IgD-negative memory B cell (primary cell): Measurements from ENCODE around the gene EHD3. TPM values are rescaled to one million over a fixed set of nuclear protein-coding genes. Genes with fewer than 3 reads are reported as not detected.
"Not testable (repeated sequence)": the region's sequence is repeated elsewhere in the genome, so short reads cannot be mapped to it uniquely, and the experiment has no call there.

Source experiments
- H3K27ac Mint-ChIP-seq, 3 donors: one replicate each; pipeline ENCODE4 v1.8.0; 2020 to 2022; ENCODE audit warnings: mild to moderate bottlenecking in 3 of 3, mixed read lengths in 3 of 3, moderate library complexity in 1 of 3
- H3K27me3 Mint-ChIP-seq: one replicate; pipeline ENCODE4 v1.8.0; 2021; ENCODE audit warnings: mixed read lengths
- H3K36me3 Mint-ChIP-seq: one replicate; pipeline ENCODE4 v1.8.0; 2020; ENCODE audit warnings: mild to moderate bottlenecking, mixed read lengths
- H3K4me1 Mint-ChIP-seq, 3 donors: one replicate each; pipeline ENCODE4 v1.8.0; 2020 to 2022; ENCODE audit warnings: mixed read lengths in 3 of 3, mild to moderate bottlenecking in 1 of 3
- H3K4me3 Mint-ChIP-seq, 4 donors: one replicate each; pipeline ENCODE4 v1.8.0; 2020 to 2022; ENCODE audit warnings: mild to moderate bottlenecking in 4 of 4, mixed read lengths in 4 of 4, moderate library complexity in 3 of 4
- H3K9me3 Mint-ChIP-seq, 3 donors: one replicate each; pipeline ENCODE4 v1.8.0; 2020 to 2021; ENCODE audit warnings: mixed read lengths in 3 of 3, mild to moderate bottlenecking in 1 of 3
- polyA plus RNA-seq: library from polyadenylated mRNA; unstranded; fragments of 300-500 nt; fragmentation: Illumina TruSeq; gene quantifications from one replicate; pipeline ENCODE4 v1.2.3, GENCODE V29; 2021

The EHD3 gene
- polyA plus RNA-seq, 1 donor from 2014 or later = 31.8 TPM

GRCh38 chr2:31267437-31268120, 33.6 kb downstream of the EHD3 start:
- Mint-ChIP-seq H3K27ac (peak overlapping the region in 1 of 3 donors; percentile 84), H3K4me3 (no peak overlapping the region), H3K4me1 (peaks cover 17 to 28% (median 21%) of the 10 kb centered on the region in 3 donors), H3K27me3 (no peaks in the 10 kb centered on the region), H3K36me3 (peaks cover 3% of the 10 kb centered on the region), H3K9me3 (no peaks in the 10 kb centered on the region)

- Mint-ChIP-seq H3K36me3 (peaks cover 3% of the 10 kb centered on the region), H3K27me3 (no peaks in the 10 kb centered on the region), H3K27ac (peak overlapping the region in 1 of 3 donors; percentile 84), H3K9me3 (no peaks in the 10 kb centered on the region), H3K4me3 (no peak overlapping the region), H3K4me1 (peaks cover 17 to 23% (median 21%) of the 10 kb centered on the region in 3 donors)
Observed at GRCh38 chr2:31268344-31268743, 34.4 kb downstream of the EHD3 start.

GRCh38 chr2:31269087-31269486, 35.1 kb downstream of the EHD3 start:
- H3K9me3 Mint-ChIP-seq = no peaks in the 10 kb centered on the region
- H3K36me3 Mint-ChIP-seq = peaks cover 3% of the 10 kb centered on the region
- peak overlapping the region in 1 of 4 donors; percentile 52 for H3K4me3 Mint-ChIP-seq
- H3K4me1 Mint-ChIP-seq = peaks cover 17 to 23% (median 21%) of the 10 kb centered on the region in 3 donors
- H3K27me3 Mint-ChIP-seq = no peaks in the 10 kb centered on the region
- peak overlapping the region; percentile 39 to 66 (median 46) for H3K27ac Mint-ChIP-seq

GRCh38 chr2:31270131-31270530, 36.2 kb downstream of the EHD3 start:
- H3K36me3 Mint-ChIP-seq = peaks cover 3% of the 10 kb centered on the region
- peak overlapping the region in 1 of 4 donors; percentile 59 for H3K4me3 Mint-ChIP-seq
- H3K27ac Mint-ChIP-seq = peak overlapping the region in 1 of 3 donors; percentile 2
- H3K27me3 Mint-ChIP-seq = no peaks in the 10 kb centered on the region
- H3K9me3 Mint-ChIP-seq = no peaks in the 10 kb centered on the region
- H3K4me1 Mint-ChIP-seq = peaks cover 18 to 23% (median 21%) of the 10 kb centered on the region in 3 donors

GRCh38 chr2:31270822-31271231, 36.9 kb downstream of the EHD3 start:
- Mint-ChIP-seq H3K27ac (no peak overlapping the region), H3K4me3 (no peak overlapping the region), H3K36me3 (peaks cover 3% of the 10 kb centered on the region), H3K27me3 (peaks cover 3% of the 10 kb centered on the region), H3K9me3 (no peaks in the 10 kb centered on the region), H3K4me1 (peaks cover 18 to 23% (median 21%) of the 10 kb centered on the region in 3 donors)

- H3K36me3 Mint-ChIP-seq = peaks cover 3% of the 10 kb centered on the region
- H3K4me3 Mint-ChIP-seq = no peak overlapping the region
- peaks cover 18 to 22% (median 21%) of the 10 kb centered on the region in 3 donors for H3K4me1 Mint-ChIP-seq
- H3K27me3 Mint-ChIP-seq = peaks cover 4% of the 10 kb centered on the region
- H3K9me3 Mint-ChIP-seq = no peaks in the 10 kb centered on the region
- no peak overlapping the region for H3K27ac Mint-ChIP-seq
Observed at GRCh38 chr2:31271851-31272267, 37.9 kb downstream of the EHD3 start.

- peaks cover 15 to 20% (median 19%) of the 10 kb centered on the region in 3 donors for H3K4me1 Mint-ChIP-seq
- peak overlapping the region in 1 of 3 donors; percentile 35 for H3K27ac Mint-ChIP-seq
- H3K27me3 Mint-ChIP-seq = peaks cover 4% of the 10 kb centered on the region
- no peaks in the 10 kb centered on the region for H3K9me3 Mint-ChIP-seq
- H3K36me3 Mint-ChIP-seq = no peaks in the 10 kb centered on the region
- no peak overlapping the region for H3K4me3 Mint-ChIP-seq
Observed at GRCh38 chr2:31274401-31275075, 40.6 kb downstream of the EHD3 start.

- H3K27ac Mint-ChIP-seq = no peak overlapping the region
- peaks cover 4 to 9% (median 7%) of the 10 kb centered on the region in 3 donors for H3K4me1 Mint-ChIP-seq
- peaks cover under 1% of the 10 kb centered on the region for H3K36me3 Mint-ChIP-seq
- no peaks in the 10 kb centered on the region for H3K9me3 Mint-ChIP-seq
- no peak overlapping the region for H3K4me3 Mint-ChIP-seq
- H3K27me3 Mint-ChIP-seq = peaks cover 4% of the 10 kb centered on the region
Observed at GRCh38 chr2:31275976-31276375, 42.0 kb downstream of the EHD3 start.

- H3K4me3 Mint-ChIP-seq = no peak overlapping the region
- peaks cover 4 to 10% (median 8%) of the 10 kb centered on the region in 3 donors for H3K4me1 Mint-ChIP-seq
- peaks cover 3% of the 10 kb centered on the region for H3K36me3 Mint-ChIP-seq
- peaks cover 4% of the 10 kb centered on the region for H3K27me3 Mint-ChIP-seq
- no peak overlapping the region for H3K27ac Mint-ChIP-seq
- H3K9me3 Mint-ChIP-seq = no peaks in the 10 kb centered on the region
Observed at GRCh38 chr2:31277621-31278020, 43.7 kb downstream of the EHD3 start.

- H3K27me3 Mint-ChIP-seq = no peaks in the 10 kb centered on the region
- peaks cover 6% of the 10 kb centered on the region for H3K36me3 Mint-ChIP-seq
- peaks cover 12 to 20% (median 16%) of the 10 kb centered on the region in 3 donors for H3K4me1 Mint-ChIP-seq
- H3K9me3 Mint-ChIP-seq = no peaks in the 10 kb centered on the region
- no peak overlapping the region for H3K27ac Mint-ChIP-seq
- no peak overlapping the region for H3K4me3 Mint-ChIP-seq
Observed at GRCh38 chr2:31282634-31283033, 48.7 kb downstream of the EHD3 start.

- Mint-ChIP-seq H3K4me1 (peaks cover 12 to 20% (median 16%) of the 10 kb centered on the region in 3 donors), H3K27ac (peak overlapping the region in 1 of 3 donors; percentile 16), H3K4me3 (peak overlapping the region in 2 of 4 donors; percentile 9 to 28)
- H3K9me3 Mint-ChIP-seq, H3K27me3 Mint-ChIP-seq, H3K36me3 Mint-ChIP-seq: not testable (repeated sequence)
Observed at GRCh38 chr2:31283193-31283919, 49.4 kb downstream of the EHD3 start.

- H3K4me3 Mint-ChIP-seq = peak overlapping the region in 1 of 4 donors; percentile 23
- no peaks in the 10 kb centered on the region for H3K27me3 Mint-ChIP-seq
- H3K36me3 Mint-ChIP-seq = peaks cover 6% of the 10 kb centered on the region
- no peak overlapping the region for H3K27ac Mint-ChIP-seq
- H3K4me1 Mint-ChIP-seq = peaks cover 8 to 20% (median 12%) of the 10 kb centered on the region in 3 donors
- H3K9me3 Mint-ChIP-seq = no peaks in the 10 kb centered on the region
Observed at GRCh38 chr2:31284107-31284506, 50.2 kb downstream of the EHD3 start.

GRCh38 chr2:31286230-31286629, 52.3 kb downstream of the EHD3 start:
- peaks cover 8% of the 10 kb centered on the region for H3K36me3 Mint-ChIP-seq
- no peak overlapping the region for H3K4me3 Mint-ChIP-seq
- H3K9me3 Mint-ChIP-seq = no peaks in the 10 kb centered on the region
- H3K4me1 Mint-ChIP-seq = peaks cover 8 to 20% (median 13%) of the 10 kb centered on the region in 3 donors
- peak overlapping the region in 1 of 3 donors; percentile 10 for H3K27ac Mint-ChIP-seq
- H3K27me3 Mint-ChIP-seq = no peaks in the 10 kb centered on the region

GRCh38 chr2:31286961-31287550, 53.1 kb downstream of the EHD3 start:
- Mint-ChIP-seq H3K9me3 (no peaks in the 10 kb centered on the region), H3K36me3 (peaks cover 8% of the 10 kb centered on the region), H3K4me1 (peaks cover 8 to 16% (median 10%) of the 10 kb centered on the region in 3 donors), H3K4me3 (no peak overlapping the region), H3K27ac (no peak overlapping the region), H3K27me3 (no peaks in the 10 kb centered on the region)

GRCh38 chr2:31287654-31288053, 53.7 kb downstream of the EHD3 start:
- Mint-ChIP-seq H3K9me3 (no peaks in the 10 kb centered on the region), H3K4me3 (no peak overlapping the region), H3K27me3 (no peaks in the 10 kb centered on the region)

More at GRCh38 chr2:31287654-31288053, 53.7 kb downstream of the EHD3 start:
- Mint-ChIP-seq H3K27ac (no peak overlapping the region), H3K36me3 (peaks cover 8% of the 10 kb centered on the region), H3K4me1 (peaks cover 8 to 10% (median 10%) of the 10 kb centered on the region in 3 donors)
